Loucy (cell line): ENCODE results near the gene RTL9.

Experiments
- H2AFZ ChIP-seq: fragments of 200-600 bp; sonication (generic); 2 replicates; pipeline ENCODE4 v1.6.0; 2016; ENCODE audit warnings: antibody characterized with exemption, mild to moderate bottlenecking, low read length, moderate library complexity
- H3F3A ChIP-seq: fragments of 200-600 bp; 2 replicates; pipeline ENCODE4 v1.6.0; 2016; ENCODE audit warnings: antibody characterized with exemption, low read depth, mild to moderate bottlenecking
- H3K27me3 ChIP-seq: fragments of 200-600 bp; sonication (generic); 2 replicates; pipeline ENCODE4 v1.6.1; 2014; ENCODE audit warnings: low read length, mild to moderate bottlenecking; ENCODE audit not compliant: insufficient read depth, poor library complexity, severe bottlenecking
- H3K36me3 ChIP-seq: fragments of 200-600 bp; sonication (generic); 2 replicates; pipeline ENCODE4 v1.6.1; 2016; ENCODE audit warnings: low read length; ENCODE audit not compliant: insufficient read depth
- H3K4me1 ChIP-seq: fragments of 200-600 bp; sonication (generic); 2 replicates; pipeline ENCODE4 v1.5.1; 2014; ENCODE audit warnings: low read length, mild to moderate bottlenecking; ENCODE audit not compliant: insufficient read depth, poor library complexity, severe bottlenecking
- H3K4me2 ChIP-seq: fragments of 200-600 bp; sonication (generic); 2 replicates; pipeline ENCODE4 v1.6.0; 2014; ENCODE audit warnings: antibody characterized with exemption, low read length, low read depth, mild to moderate bottlenecking; ENCODE audit not compliant: poor library complexity, severe bottlenecking
- H3K4me3 ChIP-seq: fragments of 200-600 bp; sonication (generic); 2 replicates; pipeline ENCODE4 v1.5.1; 2014; ENCODE audit warnings: low read length, mild to moderate bottlenecking, mixed read lengths; ENCODE audit not compliant: poor library complexity, severe bottlenecking
- H3K79me2 ChIP-seq: fragments of 200-600 bp; sonication (generic); 2 replicates; pipeline ENCODE4 v1.6.1; 2014; ENCODE audit warnings: low read length; ENCODE audit not compliant: insufficient read depth
- H3K9ac ChIP-seq: fragments of 200-600 bp; sonication (generic); 2 replicates; pipeline ENCODE4 v1.6.0; 2014; ENCODE audit warnings: mild to moderate bottlenecking, low read depth, low read length, moderate library complexity; ENCODE audit not compliant: poor library complexity, severe bottlenecking
- H3K9me2 ChIP-seq: fragments of 200-600 bp; sonication (generic); replicated peaks from 2 replicates; pipeline ENCODE4 v1.6.1; 2016; ENCODE audit warnings: low read depth, low read length, mixed read lengths
- H3K9me3 ChIP-seq: fragments of 200-600 bp; sonication (generic); 2 replicates; pipeline ENCODE4 v1.6.1; 2014; ENCODE audit warnings: mild to moderate bottlenecking, antibody characterized with exemption, low read length, low read depth; ENCODE audit not compliant: insufficient read depth
- H4K20me1 ChIP-seq: fragments of 200-600 bp; sonication (generic); 2 replicates; pipeline ENCODE4 v1.6.0; 2014; ENCODE audit warnings: antibody characterized with exemption, low read length, mild to moderate bottlenecking; ENCODE audit not compliant: insufficient read depth, poor library complexity, severe bottlenecking
- CTCF ChIP-seq: fragments of 200-600 bp; sonication (generic); conservative IDR thresholded peaks from 2 replicates; pipeline ENCODE4 v1.5.1; 2014; ENCODE audit warnings: mild to moderate bottlenecking, antibody characterized with exemption, low read length
- EZH2phosphoT487 ChIP-seq: fragments of 200-600 bp; IDR thresholded peaks from 2 replicates; pipeline ENCODE4 v1.6.1; 2018; ENCODE audit warnings: antibody characterized with exemption, mild to moderate bottlenecking, moderate library complexity, borderline replicate concordance

RTL9 gene

GRCh38 chrX:110384490-110384889 is 25.8 kb downstream of the RTL9 start:
- H3K36me3 ChIP-seq = no peaks in the 10 kb centered on the region
- H3K4me1 ChIP-seq = no peaks in the 10 kb centered on the region
- no peak overlapping the region for H3K4me2 ChIP-seq
- no peak overlapping the region for H3K4me3 ChIP-seq
- no peaks in the 10 kb centered on the region for H3F3A ChIP-seq
- no peak for TF ChIP-seq CTCF
- TF ChIP-seq EZH2phosphoT487 = no peak
- H3K9me3 ChIP-seq = no peaks in the 10 kb centered on the region
- no peaks in the 10 kb centered on the region for H3K79me2 ChIP-seq
- no peak overlapping the region for H2AFZ ChIP-seq
- no peaks in the 10 kb centered on the region for H4K20me1 ChIP-seq
- H3K9ac ChIP-seq = no peak overlapping the region
- no peaks in the 10 kb centered on the region for H3K9me2 ChIP-seq
- no peaks in the 10 kb centered on the region for H3K27me3 ChIP-seq

GRCh38 chrX:110389570-110389969 is 30.9 kb downstream of the RTL9 start:
- Histone ChIP-seq H4K20me1 (no peaks in the 10 kb centered on the region), H3K9ac (no peak overlapping the region), H3K9me2 (no peaks in the 10 kb centered on the region), H2AFZ (no peak overlapping the region), H3K9me3 (no peaks in the 10 kb centered on the region), H3K79me2 (no peaks in the 10 kb centered on the region), H3K36me3 (no peaks in the 10 kb centered on the region), H3K4me3 (no peak overlapping the region), H3F3A (no peaks in the 10 kb centered on the region), H3K27me3 (no peaks in the 10 kb centered on the region), H3K4me1 (no peaks in the 10 kb centered on the region), H3K4me2 (no peak overlapping the region)
- TF ChIP-seq CTCF (no peak), EZH2phosphoT487 (no peak)

GRCh38 chrX:110391086-110391485 is 32.4 kb downstream of the RTL9 start:
- H2AFZ ChIP-seq = no peak overlapping the region
- H3K9me2 ChIP-seq = no peaks in the 10 kb centered on the region
- H3K9me3 ChIP-seq = no peaks in the 10 kb centered on the region
- no peaks in the 10 kb centered on the region for H3K27me3 ChIP-seq
- no peak overlapping the region for H3K4me3 ChIP-seq
- H3F3A ChIP-seq = no peaks in the 10 kb centered on the region
- no peaks in the 10 kb centered on the region for H3K4me1 ChIP-seq
- no peak overlapping the region for H3K4me2 ChIP-seq
- H4K20me1 ChIP-seq = no peaks in the 10 kb centered on the region
- TF ChIP-seq CTCF (no peak), EZH2phosphoT487 (no peak)
- H3K36me3 ChIP-seq = no peaks in the 10 kb centered on the region
- H3K9ac ChIP-seq = no peak overlapping the region
- no peaks in the 10 kb centered on the region for H3K79me2 ChIP-seq
